H9 (cell line): ENCODE data around the gene TRPV4. TPM values are rescaled to one million over a fixed set of nuclear protein-coding genes. Genes with fewer than 3 reads are reported as not detected.
"Not testable (repeated sequence)": the region's sequence is repeated elsewhere in the genome, so short reads cannot be mapped to it uniquely, and the experiment has no call there.

Experiments used
- DNase-seq: peaks from one replicate; pipeline ENCODE4 v3.0.0-alpha.2; 2017
- H2AFZ ChIP-seq: one replicate; pipeline ENCODE4 v1.6.1; 2013; ENCODE audit warnings: mild to moderate bottlenecking, low read length, control low read depth, moderate library complexity
- H2AK5ac ChIP-seq: 2 replicates; pipeline ENCODE4 v1.6.1; 2013; ENCODE audit warnings: low read length, control low read depth, mixed read lengths; ENCODE audit not compliant: insufficient read length
- H2BK120ac ChIP-seq: one replicate; pipeline ENCODE4 v1.6.1; 2013; ENCODE audit warnings: low read depth, mild to moderate bottlenecking, low read length, control low read depth, inconsistent platforms; ENCODE audit not compliant: poor library complexity, severe bottlenecking
- H2BK12ac ChIP-seq: 2 replicates; pipeline ENCODE4 v1.6.1; 2013; ENCODE audit warnings: low read length, control low read depth, mixed read lengths, low read depth; ENCODE audit not compliant: insufficient read length
- H2BK15ac ChIP-seq: 2 replicates; pipeline ENCODE4 v1.6.1; 2013; ENCODE audit warnings: low read depth, low read length, control low read depth
- H2BK20ac ChIP-seq: one replicate; pipeline ENCODE4 v1.6.1; 2013; ENCODE audit warnings: low read depth, mild to moderate bottlenecking, low read length, control low read depth, inconsistent platforms; ENCODE audit not compliant: poor library complexity, severe bottlenecking
- H2BK5ac ChIP-seq: 2 replicates; pipeline ENCODE4 v1.6.1; 2013; ENCODE audit warnings: low read length, control low read depth, mixed read lengths; ENCODE audit not compliant: insufficient read length
- H3K14ac ChIP-seq: 2 replicates; pipeline ENCODE4 v1.6.1; 2013; ENCODE audit warnings: low read length, control low read depth; ENCODE audit not compliant: insufficient read depth
- H3K18ac ChIP-seq: 2 replicates; pipeline ENCODE4 v1.6.1; 2013; ENCODE audit warnings: low read depth, mild to moderate bottlenecking, mixed read lengths, low read length, control low read depth; ENCODE audit not compliant: insufficient read length
- H3K23ac ChIP-seq: 2 replicates; pipeline ENCODE4 v1.6.1; 2013; ENCODE audit warnings: low read length, control low read depth, mixed read lengths, low read depth; ENCODE audit not compliant: insufficient read length
- H3K23me2 ChIP-seq: 2 replicates; pipeline ENCODE4 v1.6.1; 2013; ENCODE audit warnings: low read depth, mild to moderate bottlenecking, mixed read lengths, low read length, control low read depth; ENCODE audit not compliant: insufficient read length, poor library complexity, severe bottlenecking
- H3K27ac ChIP-seq: 2 replicates; pipeline ENCODE4 v1.5.1; 2013; ENCODE audit warnings: low read length, control low read depth, mixed read lengths, low read depth; ENCODE audit not compliant: insufficient read length
- H3K27me3 ChIP-seq: 2 replicates; pipeline ENCODE4 v1.6.1; 2013; ENCODE audit warnings: low read length, control low read depth, inconsistent platforms; ENCODE audit not compliant: insufficient read depth
- H3K4ac ChIP-seq: 2 replicates; pipeline ENCODE4 v1.6.1; 2013; ENCODE audit warnings: low read depth, mild to moderate bottlenecking, control low read depth, inconsistent platforms, low read length, moderate library complexity
- H3K4me1 ChIP-seq: 2 replicates; pipeline ENCODE4 v1.6.1; 2013; ENCODE audit warnings: low read length, control low read depth, inconsistent platforms; ENCODE audit not compliant: insufficient read depth
- H3K4me2 ChIP-seq: 2 replicates; pipeline ENCODE4 v1.6.1; 2013; ENCODE audit warnings: low read length, control low read depth, mixed read lengths; ENCODE audit not compliant: insufficient read length, insufficient read depth
- H3K56ac ChIP-seq: 2 replicates; pipeline ENCODE4 v1.6.1; 2013; ENCODE audit warnings: low read depth, mild to moderate bottlenecking, mixed read lengths, low read length, control low read depth; ENCODE audit not compliant: insufficient read length
- H3K79me1 ChIP-seq: 2 replicates; pipeline ENCODE4 v1.6.1; 2013; ENCODE audit warnings: low read depth, mild to moderate bottlenecking, moderate library complexity, low read length, control low read depth, inconsistent platforms; ENCODE audit not compliant: insufficient read depth, poor library complexity, severe bottlenecking
- H3K79me2 ChIP-seq: 2 replicates; pipeline ENCODE4 v1.6.1; 2013; ENCODE audit warnings: low read length, control low read depth, inconsistent platforms; ENCODE audit not compliant: insufficient read depth
- H3K9ac ChIP-seq: 2 replicates; pipeline ENCODE4 v1.6.1; 2013; ENCODE audit warnings: low read length, control low read depth, mixed read lengths; ENCODE audit not compliant: insufficient read length; ENCODE audit errors: extremely low read depth
- H3K9me3 ChIP-seq: one replicate; pipeline ENCODE4 v1.6.1; 2013; ENCODE audit warnings: low read depth, low read length, inconsistent platforms; ENCODE audit not compliant: control insufficient read depth
- H3T11ph ChIP-seq: one replicate; pipeline ENCODE4 v1.6.1; 2013; ENCODE audit warnings: mild to moderate bottlenecking, low read length, control low read depth, inconsistent platforms
- H4K20me1 ChIP-seq: one replicate; pipeline ENCODE4 v1.6.1; 2013; ENCODE audit not compliant: control insufficient read depth, insufficient read length, insufficient read depth
- H4K5ac ChIP-seq: 2 replicates; pipeline ENCODE4 v1.6.1; 2013; ENCODE audit warnings: low read depth, mild to moderate bottlenecking, mixed read lengths, low read length, control low read depth; ENCODE audit not compliant: insufficient read length
- H4K8ac ChIP-seq: replicated peaks from 2 replicates; pipeline ENCODE4 v1.6.1; 2013; ENCODE audit warnings: low read length, control low read depth, mixed read lengths, low read depth; ENCODE audit not compliant: insufficient read length
- H4K91ac ChIP-seq: 2 replicates; pipeline ENCODE4 v1.6.1; 2013; ENCODE audit warnings: low read depth, mild to moderate bottlenecking, moderate library complexity, mixed read lengths, low read length, control low read depth; ENCODE audit not compliant: insufficient read length
- H3K27ac Mint-ChIP-seq, 3 experiments: 2 replicates in 2 of 3; 3 replicates in 1 of 3; pipeline ENCODE4 v1.8.0; 2020 to 2021; ENCODE audit warnings: mixed read lengths in 3 of 3, mild to moderate bottlenecking in 1 of 3, moderate library complexity in 1 of 3
- H3K27me3 Mint-ChIP-seq: 2 replicates; pipeline ENCODE4 v1.8.0; 2021; ENCODE audit warnings: low read depth, mild to moderate bottlenecking, moderate library complexity, mixed read lengths
- H3K36me3 Mint-ChIP-seq, 3 experiments: 2 replicates in 2 of 3; 3 replicates in 1 of 3; pipeline ENCODE4 v1.8.0; 2020 to 2021; ENCODE audit warnings: low read depth in 3 of 3, mixed read lengths in 3 of 3; ENCODE audit not compliant: insufficient read depth in 1 of 3
- H3K4me1 Mint-ChIP-seq, 2 experiments: 2 replicates each; pipeline ENCODE4 v1.8.0; 2020; ENCODE audit warnings: mixed read lengths in 2 of 2
- H3K4me3 Mint-ChIP-seq, 2 experiments: 2 replicates in 1 of 2; 3 replicates in 1 of 2; pipeline ENCODE4 v1.8.0; 2020 to 2021; ENCODE audit warnings: mild to moderate bottlenecking in 2 of 2, mixed read lengths in 2 of 2, moderate library complexity in 1 of 2
- H3K9me3 Mint-ChIP-seq, 2 experiments: 2 replicates in 1 of 2; 3 replicates in 1 of 2; pipeline ENCODE4 v1.8.0; 2020; ENCODE audit warnings: mild to moderate bottlenecking in 2 of 2, mixed read lengths in 2 of 2, moderate library complexity in 1 of 2
- WGBS: extraction: QIAGEN DNeasy Blood & Tissue Kit; methylation state at CpG from one replicate; pipeline ENCODE4 v1.1.7; 2013; ENCODE audit warnings: missing lambda C conversion rate, low lambda C conversion rate, mixed read lengths; ENCODE audit not compliant: insufficient read length; ENCODE audit errors: extremely low coverage; 5-methylcytosine and 5-hydroxymethylcytosine counted together
- total RNA-seq: library from RNA; stranded (reverse); gene quantifications from 2 replicates; pipeline ENCODE4 v1.2.1, GENCODE V29; 2021
- TF ChIP-seq, protein P1 (sequence below): fragments of 200-600 bp; sonication (generic); conservative IDR thresholded peaks from 3 replicates; pipeline ENCODE4 v1.8.0; 2021; ENCODE audit warnings: antibody characterized with exemption, mild to moderate bottlenecking

TRPV4 gene
- total RNA-seq, 1 experiment from 2014 or later = 4.9 TPM

DNA sequence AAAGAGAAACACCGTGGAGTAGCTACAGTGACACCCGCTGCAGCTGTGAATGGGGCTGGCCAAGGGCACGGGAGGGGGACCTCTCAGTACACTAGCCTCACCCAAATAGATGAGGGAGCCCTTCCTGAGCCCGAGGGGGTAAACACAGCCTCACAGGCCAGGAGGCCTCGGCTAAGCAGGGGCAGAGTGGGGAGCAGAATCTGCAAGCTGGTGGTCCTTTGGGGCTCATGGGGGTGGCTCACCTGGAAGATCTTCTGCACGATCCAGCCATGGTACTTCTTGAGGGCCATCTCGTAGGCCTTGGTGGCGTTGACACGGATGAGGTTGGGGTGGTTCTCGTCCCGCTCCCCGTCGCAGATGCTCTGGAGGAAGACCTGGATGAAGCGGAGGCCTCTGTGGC lies 22.2 kb upstream of the TRPV4 start:
- no peaks in the 10 kb centered on the region for H3K27me3 Mint-ChIP-seq
- H3K9me3 Mint-ChIP-seq = no peaks in the 10 kb centered on the region
- Histone ChIP-seq H3K23me2 (no peaks in the 10 kb centered on the region), H2AK5ac (no peak overlapping the region), H3K14ac (no peak overlapping the region), H4K8ac (no peak overlapping the region), H3K9ac (no peak overlapping the region), H2BK15ac (no peak overlapping the region), H4K20me1 (no peaks in the 10 kb centered on the region), H2BK5ac (no peak overlapping the region), H3K27ac (no peak overlapping the region), H3K79me2 (no peaks in the 10 kb centered on the region), H3K23ac (no peak overlapping the region), H3K4me2 (no peak overlapping the region), H2AFZ (no peak overlapping the region), H3K9me3 (no peaks in the 10 kb centered on the region), H3T11ph (no peak overlapping the region), H3K56ac (no peak overlapping the region), H2BK12ac (no peak overlapping the region), H3K4ac (no peak overlapping the region), H3K79me1 (no peaks in the 10 kb centered on the region), H3K27me3 (no peaks in the 10 kb centered on the region), H4K91ac (no peak overlapping the region), H2BK120ac (no peak overlapping the region), H4K5ac (no peak overlapping the region), H3K18ac (no peak overlapping the region), H3K4me1 (no peaks in the 10 kb centered on the region), H2BK20ac (no peak overlapping the region)
- no CpG with 5 or more reads among the region's 14 CpGs for WGBS
- H3K4me3 Mint-ChIP-seq = no peak overlapping the region
- peaks cover 3 to 10% (median 6%) of the 10 kb centered on the region in 3 experiments; a peak in 5 of 7 replicates for H3K36me3 Mint-ChIP-seq
- no peaks in the 10 kb centered on the region for H3K4me1 Mint-ChIP-seq
- no peak overlapping the region; a peak in 1 of 7 replicates for H3K27ac Mint-ChIP-seq
- no peak for DNase-seq
- TF ChIP-seq, protein P1, sequence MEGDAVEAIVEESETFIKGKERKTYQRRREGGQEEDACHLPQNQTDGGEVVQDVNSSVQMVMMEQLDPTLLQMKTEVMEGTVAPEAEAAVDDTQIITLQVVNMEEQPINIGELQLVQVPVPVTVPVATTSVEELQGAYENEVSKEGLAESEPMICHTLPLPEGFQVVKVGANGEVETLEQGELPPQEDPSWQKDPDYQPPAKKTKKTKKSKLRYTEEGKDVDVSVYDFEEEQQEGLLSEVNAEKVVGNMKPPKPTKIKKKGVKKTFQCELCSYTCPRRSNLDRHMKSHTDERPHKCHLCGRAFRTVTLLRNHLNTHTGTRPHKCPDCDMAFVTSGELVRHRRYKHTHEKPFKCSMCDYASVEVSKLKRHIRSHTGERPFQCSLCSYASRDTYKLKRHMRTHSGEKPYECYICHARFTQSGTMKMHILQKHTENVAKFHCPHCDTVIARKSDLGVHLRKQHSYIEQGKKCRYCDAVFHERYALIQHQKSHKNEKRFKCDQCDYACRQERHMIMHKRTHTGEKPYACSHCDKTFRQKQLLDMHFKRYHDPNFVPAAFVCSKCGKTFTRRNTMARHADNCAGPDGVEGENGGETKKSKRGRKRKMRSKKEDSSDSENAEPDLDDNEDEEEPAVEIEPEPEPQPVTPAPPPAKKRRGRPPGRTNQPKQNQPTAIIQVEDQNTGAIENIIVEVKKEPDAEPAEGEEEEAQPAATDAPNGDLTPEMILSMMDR = no peak

DNA sequence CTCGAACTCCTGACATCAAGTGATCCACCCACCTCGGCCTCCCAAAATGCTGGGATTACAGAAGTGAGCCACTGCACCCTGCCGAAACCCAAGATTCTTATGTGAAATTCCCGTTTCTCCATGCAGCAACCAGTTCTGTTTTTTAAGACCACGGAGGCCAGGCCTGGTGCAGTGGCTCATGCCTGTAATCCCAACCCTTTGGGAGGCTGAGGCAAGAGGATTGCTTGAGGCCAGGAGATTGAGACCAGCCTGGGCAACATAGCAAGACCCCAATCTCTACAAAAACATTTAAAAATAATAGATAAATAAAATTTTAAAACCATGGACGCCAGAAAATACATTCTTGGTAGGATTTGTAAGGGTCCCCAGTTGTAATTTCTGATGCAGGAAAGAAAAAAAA lies 17.3 kb upstream of the TRPV4 start:
- H3K27me3 ChIP-seq, H3T11ph ChIP-seq, H3K27ac ChIP-seq, H2BK12ac ChIP-seq, H3K18ac ChIP-seq, H3K9ac ChIP-seq, H4K91ac ChIP-seq, H2BK20ac ChIP-seq, H3K14ac ChIP-seq, H2AFZ ChIP-seq, H4K5ac ChIP-seq, H4K20me1 ChIP-seq, H3K56ac ChIP-seq, H3K4me1 Mint-ChIP-seq, H3K79me2 ChIP-seq, H3K9me3 Mint-ChIP-seq, H2AK5ac ChIP-seq, H2BK5ac ChIP-seq, H3K4me2 ChIP-seq, H2BK15ac ChIP-seq, H4K8ac ChIP-seq, H2BK120ac ChIP-seq, H3K27me3 Mint-ChIP-seq, H3K9me3 ChIP-seq, H3K23me2 ChIP-seq, H3K4me1 ChIP-seq, H3K36me3 Mint-ChIP-seq, H3K27ac Mint-ChIP-seq, H3K79me1 ChIP-seq, DNase-seq, H3K23ac ChIP-seq, H3K4ac ChIP-seq, H3K4me3 Mint-ChIP-seq: not testable (repeated sequence)
- no CpG with 5 or more reads among the region's 6 CpGs for WGBS
